HUES48 (cell line): Measurements from ENCODE around the gene RUNX1.

ENCODE experiments used
- H3K27ac ChIP-seq: one replicate; pipeline ENCODE4 v1.7.0; 2013; ENCODE audit warnings: low read depth, low read length, inconsistent platforms
- H3K27me3 ChIP-seq: 2 replicates; pipeline ENCODE4 v1.6.1; 2013; ENCODE audit warnings: mild to moderate bottlenecking, low read length; ENCODE audit not compliant: control insufficient read depth, insufficient read depth
- H3K36me3 ChIP-seq: 2 replicates; pipeline ENCODE4 v1.6.1; 2013; ENCODE audit warnings: low read length; ENCODE audit not compliant: control insufficient read depth, insufficient read depth
- H3K4me1 ChIP-seq: 2 replicates; pipeline ENCODE4 v1.6.1; 2013; ENCODE audit warnings: mild to moderate bottlenecking, low read length; ENCODE audit not compliant: control insufficient read depth, insufficient read depth
- H3K4me3 ChIP-seq: 2 replicates; pipeline ENCODE4 v1.5.1; 2013; ENCODE audit warnings: mild to moderate bottlenecking, low read depth, low read length
- H3K9ac ChIP-seq: 2 replicates; pipeline ENCODE4 v1.6.1; 2013; ENCODE audit warnings: mild to moderate bottlenecking, low read depth, low read length, moderate library complexity
- H3K9me3 ChIP-seq: 2 replicates; pipeline ENCODE4 v1.6.1; 2013; ENCODE audit warnings: low read length; ENCODE audit not compliant: control insufficient read depth, insufficient read depth

Gene RUNX1

DNA sequence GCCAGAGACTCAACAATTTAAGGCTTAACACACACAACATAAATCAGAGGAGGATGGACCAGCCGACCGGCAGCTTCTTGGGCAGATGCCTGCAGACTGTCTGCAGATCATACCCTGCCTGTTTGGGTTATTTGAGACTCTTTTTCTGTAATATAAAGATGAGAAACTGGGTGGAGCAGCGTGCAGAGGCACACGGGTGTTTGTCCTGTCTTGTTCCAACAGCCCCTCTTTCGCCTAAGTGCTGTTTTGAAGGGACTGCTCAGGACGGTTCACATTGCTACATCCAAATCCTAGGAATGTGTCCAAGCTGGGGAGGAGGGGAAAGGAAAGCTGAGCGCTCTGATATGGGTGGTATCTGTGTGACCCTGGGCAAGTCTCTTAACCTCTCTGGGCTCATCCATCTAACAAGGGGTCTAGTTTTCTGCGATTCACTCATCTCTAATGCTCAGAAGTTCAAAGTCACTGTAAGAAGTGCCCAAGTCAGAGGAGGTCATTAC, 230.4 kb downstream of the RUNX1 start:
- Histone ChIP-seq H3K9ac (no peak overlapping the region), H3K9me3 (no peaks in the 10 kb centered on the region), H3K27ac (no peak overlapping the region), H3K4me3 (no peak overlapping the region), H3K4me1 (peaks cover 9% of the 10 kb centered on the region; the same call in 1 of the 2 replicates), H3K27me3 (no peaks in the 10 kb centered on the region), H3K36me3 (no peaks in the 10 kb centered on the region)

DNA sequence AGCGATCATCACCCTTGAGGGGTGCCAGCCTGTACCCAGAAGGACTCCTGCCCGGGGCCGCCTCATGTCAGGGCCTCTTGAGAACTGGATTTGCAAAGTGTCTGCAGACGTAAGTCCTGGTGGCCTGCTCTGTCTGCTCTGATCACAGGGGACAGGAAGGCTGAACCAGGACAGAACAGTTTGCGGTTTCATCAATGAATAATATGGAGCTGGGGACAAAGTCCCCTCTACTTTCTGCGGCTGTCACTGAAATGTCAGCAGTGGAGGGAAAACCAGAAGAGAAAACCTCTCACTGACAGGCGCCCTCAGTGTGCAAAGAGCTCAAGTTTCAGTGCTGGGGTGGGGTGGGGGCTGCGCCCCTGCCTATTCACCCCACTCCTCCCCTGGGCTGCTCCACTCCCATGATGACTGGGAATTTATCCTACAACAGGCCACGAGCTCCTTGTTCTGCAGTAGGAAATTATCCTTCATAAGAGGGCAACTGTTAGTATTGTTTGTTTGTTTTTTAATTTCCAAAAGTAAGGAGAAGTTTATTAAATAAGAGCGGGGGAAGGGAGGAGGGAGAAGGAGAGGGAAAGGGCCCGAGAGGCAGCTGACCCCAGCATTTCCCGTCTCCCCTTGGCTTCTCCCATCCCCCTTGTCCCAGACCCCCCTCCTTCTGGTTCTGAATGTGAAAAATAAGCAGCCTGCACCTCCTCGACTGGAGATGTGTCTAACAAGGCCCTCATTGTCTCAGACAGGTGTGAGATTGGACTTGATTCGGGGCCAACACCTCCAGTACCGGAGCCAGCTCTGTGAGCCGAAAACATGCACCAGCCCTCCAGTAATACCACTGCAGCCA, 231.1 kb downstream of the RUNX1 start:
- H3K9ac ChIP-seq = no peak overlapping the region
- no peaks in the 10 kb centered on the region for H3K36me3 ChIP-seq
- H3K27ac ChIP-seq = no peak overlapping the region
- peaks cover 9% of the 10 kb centered on the region; the same call in 1 of the 2 replicates for H3K4me1 ChIP-seq
- no peak overlapping the region for H3K4me3 ChIP-seq
- no peaks in the 10 kb centered on the region for H3K27me3 ChIP-seq
- H3K9me3 ChIP-seq = no peaks in the 10 kb centered on the region

DNA sequence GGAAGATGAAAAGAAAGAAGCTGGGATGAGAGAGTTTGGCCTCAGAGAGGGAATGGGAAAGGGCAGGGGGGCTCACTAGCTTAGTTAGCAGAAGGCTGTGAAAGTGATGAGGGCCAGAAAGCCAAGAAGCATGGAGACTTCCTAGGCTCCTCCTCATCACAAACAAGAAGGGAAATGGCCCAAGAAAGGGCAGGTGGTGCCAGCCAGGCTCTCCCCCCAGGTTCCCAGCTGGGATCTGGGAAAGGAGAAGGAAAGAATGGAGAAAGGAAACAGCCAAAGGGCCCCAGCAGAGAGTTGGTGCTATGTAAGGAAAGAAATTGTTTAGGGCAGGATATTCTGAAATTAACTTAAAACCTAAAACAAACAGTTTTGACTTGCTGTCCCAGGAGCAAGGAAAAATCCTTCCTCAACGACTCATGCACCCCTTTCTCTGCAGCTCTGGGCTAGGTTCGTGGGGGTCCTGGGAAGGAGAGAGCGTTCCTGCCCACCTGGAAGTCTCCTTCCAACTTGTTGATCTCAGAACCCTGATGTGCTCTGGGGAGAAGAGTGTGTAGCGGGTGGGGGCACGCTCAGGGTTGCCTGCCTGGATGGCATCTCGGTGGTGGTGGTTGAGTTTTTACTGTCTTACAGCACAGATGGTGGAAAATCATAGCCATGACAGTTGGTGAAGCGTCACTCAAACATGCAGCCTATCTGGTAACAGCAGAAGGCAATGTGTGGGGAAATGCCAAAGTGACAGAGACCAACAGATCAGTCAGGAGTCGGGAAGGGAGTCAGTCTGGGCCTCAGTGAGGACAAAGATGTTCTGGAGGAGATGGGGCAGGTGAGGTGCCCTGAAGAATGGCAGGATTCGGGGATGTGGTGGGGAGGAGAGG, 233.0 kb downstream of the RUNX1 start:
- Histone ChIP-seq H3K4me1 (peaks cover 9% of the 10 kb centered on the region; the same call in 1 of the 2 replicates), H3K9ac (no peak overlapping the region), H3K36me3 (no peaks in the 10 kb centered on the region), H3K4me3 (no peak overlapping the region), H3K9me3 (no peaks in the 10 kb centered on the region), H3K27ac (no peak overlapping the region), H3K27me3 (no peaks in the 10 kb centered on the region)

DNA sequence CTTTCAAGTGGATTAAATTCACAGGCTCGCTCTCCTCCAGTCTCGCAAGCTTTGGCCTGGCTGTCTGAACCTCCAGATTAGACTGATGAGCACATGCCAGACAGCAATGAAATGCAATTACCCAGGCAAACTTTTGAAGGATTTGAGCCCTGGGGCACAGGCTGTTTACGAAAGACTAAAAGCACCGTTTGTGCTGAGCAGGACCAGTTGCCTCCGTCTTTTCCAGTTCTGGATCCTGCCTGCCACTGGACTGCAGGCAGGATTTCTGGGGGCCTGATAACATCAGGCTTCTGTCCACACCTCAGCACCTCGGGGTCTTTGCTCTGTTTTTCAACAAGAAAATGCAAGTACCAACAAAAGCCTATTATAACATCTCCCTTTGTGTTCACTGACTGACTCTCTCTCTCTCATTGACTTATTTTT, 234.6 kb downstream of the RUNX1 start:
- no peak overlapping the region for H3K27ac ChIP-seq
- peaks cover 9% of the 10 kb centered on the region; the same call in 1 of the 2 replicates for H3K4me1 ChIP-seq
- H3K9me3 ChIP-seq = no peaks in the 10 kb centered on the region

DNA sequence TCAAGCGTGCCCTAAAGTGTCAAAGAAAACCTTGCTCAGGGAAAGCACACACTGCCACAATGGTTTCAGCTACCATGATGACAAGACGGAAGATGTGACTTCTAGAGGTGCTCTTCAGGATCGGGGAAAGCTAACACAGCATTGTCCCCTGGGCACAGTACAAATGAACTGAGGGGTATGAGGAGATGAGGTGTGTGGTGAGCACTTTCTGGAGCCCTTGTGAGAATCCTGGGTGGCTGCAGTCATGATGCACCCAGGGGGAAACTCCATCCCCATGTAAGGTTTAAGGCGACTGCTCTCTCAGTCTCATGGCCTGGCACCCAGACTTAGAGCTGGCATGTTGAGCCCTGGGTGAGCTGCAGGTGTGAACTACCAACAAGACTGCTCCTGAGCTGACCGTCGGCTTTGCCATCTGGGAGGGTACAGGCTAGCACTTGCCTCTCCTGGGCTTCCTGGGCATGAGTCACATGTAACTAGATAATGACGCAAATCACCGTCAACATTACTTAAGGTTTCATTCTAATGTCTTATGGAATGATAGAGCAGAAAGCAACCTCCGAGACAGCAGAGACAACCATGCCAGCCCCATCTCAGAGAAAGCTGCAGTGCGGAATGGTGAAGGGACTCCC, 235.7 kb downstream of the RUNX1 start:
- Histone ChIP-seq H3K27ac (no peak overlapping the region), H3K9ac (no peak overlapping the region), H3K4me1 (peaks cover 5% of the 10 kb centered on the region; the same call in 1 of the 2 replicates), H3K4me3 (no peak overlapping the region), H3K36me3 (no peaks in the 10 kb centered on the region), H3K27me3 (no peaks in the 10 kb centered on the region), H3K9me3 (no peaks in the 10 kb centered on the region)

More for the DNA sequence above, 234.6 kb downstream of the RUNX1 start:
- no peak overlapping the region for H3K9ac ChIP-seq
- H3K4me3 ChIP-seq = no peak overlapping the region
- H3K27me3 ChIP-seq = no peaks in the 10 kb centered on the region
- no peaks in the 10 kb centered on the region for H3K36me3 ChIP-seq

DNA sequence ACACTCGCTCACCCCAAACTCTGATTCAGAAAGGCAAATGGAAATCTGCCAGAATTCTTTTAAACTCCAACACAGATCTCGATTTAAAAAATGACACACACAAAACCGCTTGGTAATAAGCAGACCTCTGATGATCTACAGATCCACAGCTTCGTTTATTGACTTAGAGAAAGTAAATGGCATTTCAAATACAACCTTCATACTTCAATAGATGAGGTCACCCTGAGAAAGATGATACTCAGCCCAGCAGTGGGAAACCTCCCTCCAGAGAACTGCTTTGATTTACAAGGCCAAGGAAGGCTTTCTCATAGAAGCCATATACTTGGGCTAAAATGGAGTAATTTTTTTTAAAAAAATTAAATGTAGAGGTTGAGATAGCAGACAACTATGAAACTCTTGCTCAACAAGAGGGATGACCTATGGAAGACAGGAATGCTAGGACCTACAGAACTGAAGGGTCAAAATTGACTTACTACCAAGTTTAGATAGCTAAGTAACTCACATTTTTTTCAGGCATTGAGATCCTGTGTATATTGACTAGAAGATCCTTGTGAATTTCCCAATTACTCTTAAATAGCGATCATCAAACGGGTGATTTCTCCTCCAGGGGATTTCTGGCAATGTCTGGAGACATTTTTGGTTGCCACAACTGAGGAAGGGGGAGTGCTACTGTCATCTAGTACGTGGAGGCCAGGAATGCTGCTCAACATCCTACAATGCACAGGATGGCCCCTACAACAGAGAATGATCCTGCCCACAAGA, 236.4 kb downstream of the RUNX1 start:
- H3K36me3 ChIP-seq = no peaks in the 10 kb centered on the region
- no peaks in the 10 kb centered on the region for H3K9me3 ChIP-seq
- no peaks in the 10 kb centered on the region for H3K27me3 ChIP-seq
- no peak overlapping the region for H3K9ac ChIP-seq
- no peak overlapping the region for H3K27ac ChIP-seq
- H3K4me1 ChIP-seq = no peaks in the 10 kb centered on the region
- H3K4me3 ChIP-seq = no peak overlapping the region

DNA sequence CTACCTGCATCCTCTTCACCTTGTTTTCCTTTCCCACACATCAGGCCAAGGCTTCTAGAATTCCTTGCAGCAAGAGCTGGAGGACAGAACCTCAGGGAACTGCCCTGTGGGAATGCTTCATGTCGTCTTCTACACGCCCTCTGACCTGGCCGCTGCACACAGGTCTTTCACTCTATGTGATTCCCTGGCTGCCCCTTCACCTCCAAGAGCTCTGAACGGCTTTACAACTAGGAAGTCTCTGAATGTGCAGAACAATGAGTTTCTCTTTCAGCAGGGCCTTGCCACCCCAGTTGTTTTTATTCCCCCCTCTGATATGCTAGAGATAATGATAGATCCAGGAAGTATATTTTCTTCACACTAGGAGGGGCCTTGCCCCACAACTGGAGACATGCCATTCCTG, 237.7 kb downstream of the RUNX1 start:
- Histone ChIP-seq H3K27ac (no peak overlapping the region), H3K4me3 (no peak overlapping the region), H3K4me1 (no peaks in the 10 kb centered on the region), H3K36me3 (no peaks in the 10 kb centered on the region), H3K9ac (no peak overlapping the region), H3K9me3 (0 out of 2 replicates have a peak, but pooled peaks cover 5% of the 10 kb centered on the region), H3K27me3 (no peaks in the 10 kb centered on the region)

DNA sequence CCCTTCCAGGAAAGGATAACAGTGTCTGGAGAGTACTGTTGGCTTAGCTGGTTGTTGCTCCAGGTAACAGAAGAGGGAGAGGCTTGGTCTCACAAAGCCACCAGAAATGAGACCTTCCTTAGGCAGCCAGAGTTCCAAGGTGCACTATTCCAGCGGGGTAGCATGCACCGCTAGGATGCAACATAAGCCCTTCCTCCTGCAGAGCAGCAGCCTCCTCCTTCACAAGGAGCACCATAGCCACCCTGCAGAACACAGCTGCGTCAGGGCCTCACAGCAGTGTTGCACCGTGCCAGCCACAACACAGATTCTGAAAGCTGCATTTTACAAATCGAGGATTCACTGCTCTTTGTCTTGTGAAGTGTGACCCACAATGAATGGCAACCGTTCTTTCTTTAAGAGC, 238.3 kb downstream of the RUNX1 start:
- H3K36me3 ChIP-seq = no peaks in the 10 kb centered on the region
- H3K4me3 ChIP-seq = no peak overlapping the region
- H3K9ac ChIP-seq = no peak overlapping the region
- H3K27ac ChIP-seq = no peak overlapping the region
- no peaks in the 10 kb centered on the region for H3K27me3 ChIP-seq
- no peaks in the 10 kb centered on the region for H3K4me1 ChIP-seq
- 0 out of 2 replicates have a peak, but pooled peaks cover 8% of the 10 kb centered on the region for H3K9me3 ChIP-seq

DNA sequence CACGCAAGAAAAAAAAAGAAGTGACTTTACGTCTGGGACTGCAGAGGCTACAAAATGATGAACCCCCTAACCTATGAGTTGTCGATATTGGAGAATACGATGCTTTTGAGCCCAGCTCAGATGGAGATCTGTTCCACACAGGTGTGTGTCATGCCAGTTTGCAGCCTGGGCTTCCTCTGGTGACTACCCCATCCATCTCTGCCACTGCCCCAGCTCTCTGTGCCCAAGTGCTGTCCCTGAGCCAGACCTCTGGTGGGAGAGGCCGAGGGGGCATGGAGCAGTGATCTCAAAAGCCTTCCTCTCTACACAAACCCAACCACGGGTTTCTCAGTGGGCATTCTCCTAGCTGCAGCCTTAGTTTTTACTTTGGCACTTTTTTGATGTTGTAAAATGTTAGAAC, 239.3 kb downstream of the RUNX1 start:
- no peaks in the 10 kb centered on the region for H3K4me1 ChIP-seq
- H3K9ac ChIP-seq = no peak overlapping the region
- no peak overlapping the region for H3K27ac ChIP-seq
- H3K27me3 ChIP-seq = no peaks in the 10 kb centered on the region
- H3K9me3 ChIP-seq = 0 out of 2 replicates have a peak, but pooled peaks cover 8% of the 10 kb centered on the region
- no peak overlapping the region for H3K4me3 ChIP-seq
- no peaks in the 10 kb centered on the region for H3K36me3 ChIP-seq

DNA sequence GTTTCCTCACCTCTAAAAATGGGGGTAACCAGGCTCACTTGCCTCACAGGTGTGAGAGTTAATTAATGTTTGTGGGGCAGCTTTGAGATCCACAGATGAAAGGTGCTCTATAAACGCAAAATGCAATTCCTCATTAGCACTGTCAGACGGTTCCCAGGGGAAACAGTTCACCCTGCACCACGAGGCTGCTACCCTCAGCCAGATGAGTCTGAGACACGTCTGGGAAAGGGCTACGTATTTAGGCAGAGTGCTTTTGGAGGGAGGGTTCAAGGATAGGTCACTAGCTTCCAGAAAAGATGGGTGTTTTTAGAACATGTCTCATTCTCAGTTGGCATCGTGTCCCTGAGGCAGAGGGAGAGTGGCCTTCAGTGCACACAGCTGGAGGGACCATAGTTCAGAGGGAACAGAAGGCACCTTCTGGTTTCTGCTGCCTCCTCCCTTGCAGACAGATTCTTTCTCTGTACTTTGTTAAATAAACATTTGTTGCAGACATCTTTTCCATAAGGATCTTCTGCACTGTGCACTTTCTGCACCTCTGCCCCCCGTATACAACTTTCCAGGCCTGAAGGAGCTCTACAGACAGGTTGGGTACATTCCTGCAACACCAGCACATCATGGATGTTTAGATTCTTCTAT, 240.4 kb downstream of the RUNX1 start:
- Histone ChIP-seq H3K4me3 (no peak overlapping the region), H3K27me3 (no peaks in the 10 kb centered on the region), H3K9ac (no peak overlapping the region), H3K9me3 (0 out of 2 replicates have a peak, but pooled peaks cover 8% of the 10 kb centered on the region), H3K4me1 (no peaks in the 10 kb centered on the region), H3K36me3 (no peaks in the 10 kb centered on the region), H3K27ac (no peak overlapping the region)
